A549 treated with CORT108297 at 1 μM for 4 hours (cell line): ENCODE results near the gene C14orf39. TPM values are rescaled to one million over a fixed set of nuclear protein-coding genes. Genes with fewer than 3 reads are reported as not detected.

Experiments
- total RNA-seq: library from RNA; stranded (reverse); fragments of 200-300 nt; extraction: Qiagen RNA extraction; gene quantifications from 5 replicates; pipeline ENCODE4 v1.2.3, GENCODE V29; 2022

The C14orf39 gene
- not detected in 5 replicates for total RNA-seq

GRCh38 chr14:60485598-60486251, at the start of gene C14orf39:
Gene C14orf39 (minus strand): TSS chr14:60486063. CDS start chr14:60485078, 985 bp downstream.

GRCh38 chr14:60508707-60509437, 23.0 kb upstream of the C14orf39 start, which contains the start of gene SIX6:
Gene SIX6 (plus strand): TSS chr14:60509146. CDS start chr14:60509399, 253 bp downstream.

Other genes with a start within 250 kb of the C14orf39 start
- gene PPM1A, start 236.8 kb downstream of the C14orf39 start, total RNA-seq: 33.9 to 44.6 TPM (median 36.9 TPM) in 5 replicates
- gene SIX6, start 23.1 kb upstream of the C14orf39 start, total RNA-seq: not detected in 5 replicates
- gene SIX1, start 163.4 kb upstream of the C14orf39 start, total RNA-seq: 6.5 to 8.9 TPM (median 8.8 TPM) in 5 replicates
- 1.6 to 3.8 TPM (median 2.9 TPM) in 5 replicates for gene SIX4, start 238.3 kb upstream of the C14orf39 start, total RNA-seq
- gene MNAT1, start 248.7 kb upstream of the C14orf39 start, total RNA-seq: 37.7 to 55.6 TPM (median 40.2 TPM) in 5 replicates